Sigmoid colon (tissue), 4 donors: Measurements from ENCODE around the gene CNTNAP1.

Experiments
- CTCF ChIP-seq, 4 experiments: fragments of 450-650 bp in 3 of 4; fragments of 200-600 bp in 1 of 4; IDR thresholded peaks; one replicate each; pipeline ENCODE4 v1.5.1; 2016 to 2019; ENCODE audit warnings: antibody characterized with exemption in 4 of 4, mild to moderate bottlenecking in 3 of 4, moderate library complexity in 2 of 4
- POLR2AphosphoS5 ChIP-seq, 4 donors: sonication (generic); formaldehyde crosslinking; IDR thresholded peaks; one replicate each; pipeline ENCODE4 v1.6.1; 2017; ENCODE audit warnings: antibody characterized with exemption in 4 of 4

DNA sequence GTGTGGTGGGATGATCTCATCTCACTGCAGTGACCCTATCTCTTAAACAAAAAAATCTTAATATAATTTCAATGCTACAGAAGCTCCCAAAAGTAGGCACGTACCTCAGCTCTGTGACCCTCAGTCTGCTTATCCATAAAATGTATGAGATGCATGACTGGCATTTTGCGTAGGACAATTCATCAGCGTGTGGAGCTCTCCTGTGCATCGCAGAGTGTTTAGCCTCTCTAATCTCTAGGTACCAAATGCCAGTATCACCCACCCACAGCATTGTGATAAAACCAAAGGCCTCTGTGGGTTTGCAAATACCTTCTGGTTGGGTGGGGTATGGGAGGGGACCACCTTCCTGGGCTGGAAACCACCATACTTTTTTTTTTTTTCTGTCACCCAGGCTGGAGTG, 42.2 kb upstream of the CNTNAP1 start:
- TF ChIP-seq POLR2AphosphoS5 (IDR thresholded peaks at IDR 0.05) (no peak), CTCF (IDR thresholded peaks at IDR 0.05) (no peak)
